Liver (tissue), 3 donors: ENCODE data around the gene CYP2W1.

Experiments used
- ATF3 ChIP-seq: IDR thresholded peaks from 2 replicates; pipeline ENCODE4 v1.6.1; 2016; ENCODE audit warnings: antibody characterized with exemption
- CTCF ChIP-seq: fragments of 150-350 bp; IDR thresholded peaks from 2 replicates; pipeline ENCODE4 v1.5.1; 2017; ENCODE audit warnings: improper control_type of control experiment, low read depth, low read length; ENCODE audit not compliant: missing input control
- GABPA ChIP-seq, 2 donors: IDR thresholded peaks in 1 of 2; conservative IDR thresholded peaks in 1 of 2; 2 replicates each; pipeline ENCODE4 v1.6.1; 2016; ENCODE audit warnings: antibody characterized with exemption in 2 of 2, mild to moderate bottlenecking in 1 of 2, moderate library complexity in 1 of 2
- HNF4G ChIP-seq: IDR thresholded peaks from 2 replicates; pipeline ENCODE4 v1.6.1; 2016; ENCODE audit warnings: antibody characterized with exemption
- JUND ChIP-seq, 2 donors: IDR thresholded peaks; 2 replicates each; pipeline ENCODE4 v1.6.1; 2016; ENCODE audit warnings: antibody characterized with exemption in 2 of 2
- RAD21 ChIP-seq, 2 donors: IDR thresholded peaks; 2 replicates each; pipeline ENCODE4 v1.6.1; 2016; ENCODE audit warnings: antibody characterized with exemption in 2 of 2, mild to moderate bottlenecking in 2 of 2
- REST ChIP-seq: IDR thresholded peaks from 2 replicates; pipeline ENCODE4 v1.6.1; 2016; ENCODE audit warnings: antibody characterized with exemption, mild to moderate bottlenecking
- SP1 ChIP-seq: IDR thresholded peaks from 2 replicates; pipeline ENCODE4 v1.6.1; 2018; ENCODE audit warnings: antibody characterized with exemption, mild to moderate bottlenecking
- TAF1 ChIP-seq: conservative IDR thresholded peaks from 2 replicates; pipeline ENCODE4 v1.6.1; 2016; ENCODE audit warnings: antibody characterized with exemption, mild to moderate bottlenecking
- YY1 ChIP-seq: IDR thresholded peaks from 2 replicates; pipeline ENCODE4 v1.6.1; 2016; ENCODE audit warnings: antibody characterized with exemption, mild to moderate bottlenecking
- ZBTB33 ChIP-seq: IDR thresholded peaks from 2 replicates; pipeline ENCODE4 v1.6.1; 2016; ENCODE audit warnings: antibody characterized with exemption
- TF ChIP-seq, protein P1 (sequence below): IDR thresholded peaks from 2 replicates; pipeline ENCODE4 v1.6.1; 2016; ENCODE audit warnings: antibody characterized with exemption
- donor health status: healthy.
- donor health status: healthy.

DNA sequence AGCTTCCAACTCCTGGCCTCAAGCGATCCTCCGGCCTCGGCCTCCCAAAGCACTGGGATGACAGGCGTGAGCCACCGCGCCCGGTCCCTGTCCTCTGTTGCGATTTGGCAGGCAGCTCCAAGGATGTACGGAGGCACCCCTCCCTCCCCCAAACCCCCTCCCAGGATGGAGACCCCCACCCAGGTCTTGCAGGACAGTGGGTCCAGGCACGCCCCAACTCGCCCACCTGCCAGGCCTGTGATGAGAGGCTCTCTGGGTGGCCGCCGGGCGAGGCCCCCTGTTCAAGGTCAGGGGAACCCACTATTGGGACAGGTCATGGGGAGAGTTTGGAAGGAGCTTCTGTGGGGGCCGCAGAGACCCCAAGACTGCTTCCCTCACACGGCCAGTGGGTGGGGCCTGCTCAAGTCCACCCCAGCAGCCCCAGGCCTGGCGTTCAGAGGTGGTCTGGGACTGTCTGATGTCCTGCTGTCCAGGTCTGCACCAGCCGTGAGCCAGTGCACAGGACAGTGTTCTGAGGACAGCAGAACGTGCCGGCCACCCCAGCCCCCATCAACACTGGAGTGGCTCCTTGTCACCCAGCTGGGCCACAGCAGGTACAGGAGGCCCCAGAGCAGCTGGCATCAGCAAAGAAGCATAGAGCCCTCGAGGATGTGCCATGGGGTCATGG is 31.0 kb upstream of the CYP2W1 start:
- TF ChIP-seq CTCF: no peak
- no peak for TF ChIP-seq TAF1
- TF ChIP-seq, protein P1, sequence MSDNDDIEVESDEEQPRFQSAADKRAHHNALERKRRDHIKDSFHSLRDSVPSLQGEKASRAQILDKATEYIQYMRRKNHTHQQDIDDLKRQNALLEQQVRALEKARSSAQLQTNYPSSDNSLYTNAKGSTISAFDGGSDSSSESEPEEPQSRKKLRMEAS: no peak
- no peak for TF ChIP-seq ATF3
- no peak for TF ChIP-seq YY1
- TF ChIP-seq HNF4G: no peak
- no peak for TF ChIP-seq REST
- no peak for TF ChIP-seq JUND (IDR thresholded peaks at IDR 0.05)
- TF ChIP-seq SP1: no peak
- TF ChIP-seq RAD21 (IDR thresholded peaks at IDR 0.05): no peak
- no peak for TF ChIP-seq ZBTB33
- no peak for TF ChIP-seq GABPA (IDR thresholded peaks at IDR 0.05 in 1 of 2, conservative IDR thresholded peaks at IDR 0.05 in 1 of 2)
